IPS-18a (cell line): ENCODE measurements around the gene C1QTNF4.

Source experiments
- H3K27ac ChIP-seq: one replicate; pipeline ENCODE4 v1.5.1; 2013; ENCODE audit warnings: low read length
- H3K27me3 ChIP-seq: one replicate; pipeline ENCODE4 v1.6.1; 2013; ENCODE audit warnings: mild to moderate bottlenecking, low read length; ENCODE audit not compliant: control insufficient read depth, insufficient read depth
- H3K36me3 ChIP-seq: one replicate; pipeline ENCODE4 v1.6.1; 2013; ENCODE audit warnings: low read depth, low read length; ENCODE audit not compliant: control insufficient read depth
- H3K4me1 ChIP-seq: one replicate; pipeline ENCODE4 v1.6.1; 2013; ENCODE audit warnings: low read depth, low read length; ENCODE audit not compliant: control insufficient read depth
- H3K4me3 ChIP-seq: one replicate; pipeline ENCODE4 v1.5.1; 2013; ENCODE audit warnings: low read length
- H3K9ac ChIP-seq: one replicate; pipeline ENCODE4 v1.6.1; 2013; ENCODE audit warnings: mild to moderate bottlenecking, low read length, moderate library complexity
- H3K9me3 ChIP-seq: one replicate; pipeline ENCODE4 v1.6.1; 2013; ENCODE audit warnings: low read depth, low read length; ENCODE audit not compliant: control insufficient read depth

C1QTNF4 gene

DNA sequence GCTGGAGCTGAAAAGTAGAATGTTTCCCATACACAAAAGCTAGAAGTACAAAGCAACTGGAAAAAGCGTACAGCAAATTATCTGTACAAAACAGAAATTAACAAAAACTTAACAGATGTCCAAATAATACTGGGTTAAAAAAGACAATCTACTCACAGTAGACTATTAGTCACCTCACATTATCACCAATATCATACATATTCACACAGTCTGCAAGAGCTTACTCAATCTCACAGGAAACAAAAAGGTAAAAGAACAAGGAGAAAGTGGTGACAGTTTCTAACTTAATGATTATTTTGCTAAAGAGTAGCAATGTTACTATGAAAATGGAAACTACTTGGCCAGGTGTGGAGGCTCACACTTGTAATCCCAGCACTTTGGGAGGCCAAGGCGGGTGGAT lies 53.1 kb downstream of the C1QTNF4 start:
- H3K4me1 ChIP-seq, result no peaks in the 10 kb centered on the region
- no peak overlapping the region for H3K9ac ChIP-seq
- H3K27ac ChIP-seq, result no peak overlapping the region
- H3K36me3 ChIP-seq, result no peaks in the 10 kb centered on the region
- no peaks in the 10 kb centered on the region for H3K9me3 ChIP-seq
- no peaks in the 10 kb centered on the region for H3K27me3 ChIP-seq
- H3K4me3 ChIP-seq, result no peak overlapping the region

GRCh38 chr11:47539681-47540039 lies 54.6 kb downstream of the C1QTNF4 start:
- Histone ChIP-seq H3K27ac (no peak overlapping the region), H3K9me3 (no peaks in the 10 kb centered on the region), H3K9ac (no peak overlapping the region), H3K4me1 (no peaks in the 10 kb centered on the region), H3K36me3 (no peaks in the 10 kb centered on the region), H3K27me3 (no peaks in the 10 kb centered on the region), H3K4me3 (no peak overlapping the region)
